Endothelial cell of umbilical vein (primary cell): ENCODE data around the gene MATCAP1. TPM values are rescaled to one million over a fixed set of nuclear protein-coding genes. Genes with fewer than 3 reads are reported as not detected.

Experiments
- BruUV-seq: library from RNA; stranded (reverse); fragments of 400-500 nt; replicated peaks from 2 replicates; lab custom pipeline; 2021; lab: Mats Ljungman, UMichigan
- CTCF ChIA-PET: fragments of 300-600, 350-600 bp; sonication (Branson Sonifier 250); formaldehyde crosslinking; loops from one replicate; lab custom pipeline; 2021; ENCODE audit warnings: antibody characterized with exemption, inconsistent platforms; lab: Charles Lee
- POLR2A ChIA-PET: fragments of 300-600, 350-600 bp; sonication (Branson Sonifier 250); formaldehyde crosslinking; loops from one replicate; lab custom pipeline; 2021; ENCODE audit warnings: antibody characterized with exemption, inconsistent platforms; lab: Charles Lee
- DNase-seq: peaks from one replicate; pipeline ENCODE4 v3.0.0-alpha.2; 2011; ENCODE audit warnings: low read depth, low spot score
- FAIRE-seq: peaks from 2 replicates; lab custom pipeline; 2011; peaks lifted over from hg19 to GRCh38; lab: Jason Lieb, UNC
- H2AFZ ChIP-seq: 2 replicates; pipeline ENCODE4 v1.6.0; 2012; ENCODE audit warnings: low read depth, low read length, control low read depth, inconsistent platforms
- H3K27ac ChIP-seq: 2 replicates; pipeline ENCODE4 v1.5.1; 2011; ENCODE audit warnings: low read depth, mild to moderate bottlenecking, control low read depth, low read length, moderate library complexity; ENCODE audit not compliant: insufficient read depth
- H3K27me3 ChIP-seq, 2 experiments: 2 replicates each; pipeline versions ENCODE4 v1.6.0 to v1.6.1; 2011; ENCODE audit warnings: low read length in 2 of 2, mixed read lengths in 1 of 2; ENCODE audit not compliant: control insufficient read depth in 2 of 2, insufficient read depth in 2 of 2
- H3K36me3 ChIP-seq, 2 experiments: 2 replicates in 1 of 2; 3 replicates in 1 of 2; pipeline ENCODE4 v1.5.1; 2011; ENCODE audit warnings: low read length in 2 of 2, mild to moderate bottlenecking in 1 of 2, moderate library complexity in 1 of 2; ENCODE audit not compliant: control insufficient read depth in 2 of 2, insufficient read depth in 2 of 2; ENCODE audit errors: extremely low read depth in 1 of 2
- H3K4me1 ChIP-seq: 3 replicates; pipeline ENCODE4 v1.5.1; 2011; ENCODE audit warnings: mild to moderate bottlenecking, low read length; ENCODE audit not compliant: control insufficient read depth, insufficient read depth; ENCODE audit errors: extremely low read depth
- H3K4me2 ChIP-seq: 2 replicates; pipeline ENCODE4 v1.6.1; 2011; ENCODE audit warnings: low read length, control low read depth, mixed read lengths; ENCODE audit not compliant: insufficient read depth
- H3K4me3 ChIP-seq, 3 experiments: fragments of 200-600 bp in 1 of 3; sonication (generic), shearing (Covaris generic) in 1 of 3; replicated peaks in 1 of 3; 2 replicates each; pipeline ENCODE4 v1.5.1; 2011 to 2016; ENCODE audit warnings: control low read depth in 3 of 3, low read length in 3 of 3, mild to moderate bottlenecking in 2 of 3, inconsistent platforms in 1 of 3, low read depth in 1 of 3, moderate library complexity in 1 of 3; ENCODE audit not compliant: insufficient read depth in 1 of 3
- H3K79me2 ChIP-seq: 2 replicates; pipeline ENCODE4 v1.6.0; 2012; ENCODE audit warnings: low read length, inconsistent platforms; ENCODE audit not compliant: control insufficient read depth, insufficient read depth
- H3K9ac ChIP-seq: replicated peaks from 2 replicates; pipeline ENCODE3; 2011; ENCODE audit warnings: low read length, control low read depth; ENCODE audit not compliant: insufficient read depth; ENCODE audit errors: extremely low read depth
- H3K9me1 ChIP-seq: replicated peaks from 3 replicates; pipeline ENCODE4 v1.6.0; 2011; ENCODE audit warnings: mild to moderate bottlenecking, low read length; ENCODE audit not compliant: control insufficient read depth, insufficient read depth; ENCODE audit errors: extremely low read depth
- H3K9me3 ChIP-seq: replicated peaks from 2 replicates; pipeline ENCODE4 v1.5.1; 2012; ENCODE audit warnings: low read length, inconsistent platforms; ENCODE audit not compliant: control insufficient read depth, insufficient read depth
- H4K20me1 ChIP-seq: replicated peaks from 2 replicates; pipeline ENCODE3; 2011; ENCODE audit warnings: mild to moderate bottlenecking, low read length; ENCODE audit not compliant: control insufficient read depth, insufficient read depth; ENCODE audit errors: extremely low read depth
- FOS ChIP-seq: IDR thresholded peaks from 2 replicates; pipeline ENCODE4 v1.6.1; 2011; ENCODE audit warnings: mild to moderate bottlenecking, low read length, moderate library complexity, borderline replicate concordance; ENCODE audit not compliant: insufficient read depth
- POLR2A ChIP-seq: IDR thresholded peaks from 2 replicates; pipeline ENCODE4 v1.6.1; 2012; ENCODE audit warnings: low read depth, mild to moderate bottlenecking, control low read depth, low read length
- POLR2AphosphoS5 ChIP-seq: IDR thresholded peaks from 2 replicates; pipeline ENCODE4 v1.6.1; 2012; ENCODE audit warnings: low read depth, mild to moderate bottlenecking, control low read depth, low read length, moderate library complexity; ENCODE audit not compliant: insufficient read depth
- dilution Hi-C: fragments of 300-500 bp; cut with MboI; formaldehyde crosslinking; loops from one replicate; pipeline ENCODE4 v1.15.0; 2019; ENCODE audit warnings: low sequenced_read_pairs; ENCODE audit not compliant: extremely low pct_ligation_motif_present
- intact Hi-C: fragments of 100-400 bp; cut with micrococcal nuclease; formaldehyde crosslinking; loops from one replicate; pipeline ENCODE4 v1.10.0; 2022
- polyA plus RNA-seq, 4 experiments: library from polyadenylated mRNA; depleted of rRNA in 3 of 4; stranded (reverse) in 3 of 4; unstranded in 1 of 4; fragments of >200 nt; gene quantifications; 2 replicates each; pipeline versions ENCODE4 v1.2.1 to v1.2.3, GENCODE V29; 2011 to 2012; ENCODE audit warnings: missing spikeins in 1 of 4
- total RNA-seq: library from RNA; stranded (reverse); gene quantifications from 2 replicates; pipeline ENCODE4 v1.2.3, GENCODE V29; 2021
- TF ChIP-seq, protein P1 (sequence below), 2 donors: IDR thresholded peaks; 1 replicate in 1 of 2; 2 replicates in 1 of 2; pipeline ENCODE4 v1.5.1; 2011; ENCODE audit warnings: low read length in 2 of 2, mild to moderate bottlenecking in 2 of 2, moderate library complexity in 2 of 2, control low read depth in 1 of 2, inconsistent platforms in 1 of 2, low read depth in 1 of 2; ENCODE audit not compliant: insufficient read depth in 1 of 2; ENCODE audit errors: extremely low read depth in 1 of 2

The MATCAP1 gene
- total and polyA plus RNA-seq, 2 donors (not counting 3 experiments of a cell fraction or from before 2014, with no cell fraction given): 44.5 to 53.3 TPM

DNA sequence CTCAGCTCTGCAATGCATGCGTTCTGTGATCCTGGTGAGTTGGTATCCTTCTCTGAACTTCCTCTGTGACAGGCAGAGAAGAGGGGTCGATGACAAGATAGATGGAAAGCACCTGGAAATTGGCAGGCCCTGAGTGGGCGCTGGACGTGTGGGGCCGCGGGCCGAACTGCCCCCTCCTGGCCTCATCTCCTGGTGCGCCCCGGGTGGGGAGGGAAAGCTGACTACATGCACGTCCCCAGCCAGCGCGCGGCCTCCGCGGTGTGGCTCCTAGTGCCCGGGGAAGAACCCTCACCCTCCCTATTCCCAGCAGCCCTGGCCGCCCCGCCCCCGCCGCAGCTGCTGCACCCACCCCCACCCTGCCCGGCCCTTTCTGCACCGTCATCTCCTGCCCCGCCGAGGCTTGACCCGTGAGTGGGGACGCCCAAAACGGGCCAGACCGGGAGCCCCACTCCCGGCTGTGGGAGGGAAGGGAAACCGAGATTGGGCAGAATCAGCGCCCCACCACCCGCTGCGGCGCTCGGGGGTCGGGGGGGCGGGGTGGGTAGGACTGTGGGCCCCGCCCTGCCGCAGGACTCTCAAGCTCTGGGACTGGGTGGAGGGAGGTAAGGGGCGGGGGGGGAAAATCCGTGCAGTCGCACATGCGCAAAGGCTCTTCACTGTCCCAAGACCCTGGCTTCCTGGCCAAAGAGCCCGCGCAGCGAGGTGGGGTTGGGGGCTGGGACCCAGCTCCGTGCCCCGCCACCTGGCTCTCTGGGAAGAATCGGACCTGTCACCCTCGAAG lies 13.4 kb downstream of the MATCAP1 start, which contains the start of gene NOL3:
TSS of gene NOL3 (plus strand) at position 371 of the 781 bp plus-strand sequence.
- H3K9me3 ChIP-seq: no peaks in the 10 kb centered on the region
- dilution Hi-C loops: no loop called here
- no peaks in the 10 kb centered on the region for H3K79me2 ChIP-seq
- ChIA-PET POLR2A (interaction anchor here (0.9 to 1.2 kb wide), 3 partner anchors 9 to 11 kb away, joined by 3 to 6 read pairs (median 3); partner anchors contain the start of genes FBXL8 and TRADD), CTCF (interaction anchor here (1.0 to 4.2 kb wide), 13 partner anchors 8 to 302 kb away, joined by 3 to 29 read pairs (median 7); partner anchors contain the start of genes EXOC3L1, FBXL8, MATCAP1 and TRADD)
- BruUV-seq: no TSS peak
- peaks cover 13 to 19% of the 10 kb centered on the region in 2 experiments for H3K27me3 ChIP-seq
- H3K27ac ChIP-seq: peak within 1 kb of the TSS; percentile 74
- no peaks in the 10 kb centered on the region for H4K20me1 ChIP-seq
- peak; percentile 76 for FAIRE-seq
- intact Hi-C loops: no loop called here
- H3K9me1 ChIP-seq: no peaks in the 10 kb centered on the region
- no peaks in the 10 kb centered on the region for H3K36me3 ChIP-seq
- H3K4me3 ChIP-seq: peak within 1 kb of the TSS; percentile 29 to 50 (median 34)
- peak within 1 kb of the TSS; percentile 72 for H3K9ac ChIP-seq
- peak; percentile 88 for DNase-seq
- H2AFZ ChIP-seq: peak within 1 kb of the TSS; percentile 80
- H3K4me1 ChIP-seq: peaks cover 27% of the 10 kb centered on the region
- peak within 1 kb of the TSS; percentile 77 for H3K4me2 ChIP-seq
- peak; percentile 63 for TF ChIP-seq POLR2A
- TF ChIP-seq POLR2AphosphoS5: peak; percentile 47
- no peak for TF ChIP-seq FOS
- TF ChIP-seq, protein P1, sequence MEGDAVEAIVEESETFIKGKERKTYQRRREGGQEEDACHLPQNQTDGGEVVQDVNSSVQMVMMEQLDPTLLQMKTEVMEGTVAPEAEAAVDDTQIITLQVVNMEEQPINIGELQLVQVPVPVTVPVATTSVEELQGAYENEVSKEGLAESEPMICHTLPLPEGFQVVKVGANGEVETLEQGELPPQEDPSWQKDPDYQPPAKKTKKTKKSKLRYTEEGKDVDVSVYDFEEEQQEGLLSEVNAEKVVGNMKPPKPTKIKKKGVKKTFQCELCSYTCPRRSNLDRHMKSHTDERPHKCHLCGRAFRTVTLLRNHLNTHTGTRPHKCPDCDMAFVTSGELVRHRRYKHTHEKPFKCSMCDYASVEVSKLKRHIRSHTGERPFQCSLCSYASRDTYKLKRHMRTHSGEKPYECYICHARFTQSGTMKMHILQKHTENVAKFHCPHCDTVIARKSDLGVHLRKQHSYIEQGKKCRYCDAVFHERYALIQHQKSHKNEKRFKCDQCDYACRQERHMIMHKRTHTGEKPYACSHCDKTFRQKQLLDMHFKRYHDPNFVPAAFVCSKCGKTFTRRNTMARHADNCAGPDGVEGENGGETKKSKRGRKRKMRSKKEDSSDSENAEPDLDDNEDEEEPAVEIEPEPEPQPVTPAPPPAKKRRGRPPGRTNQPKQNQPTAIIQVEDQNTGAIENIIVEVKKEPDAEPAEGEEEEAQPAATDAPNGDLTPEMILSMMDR (IDR thresholded peaks at IDR 0.05; ENCODE audit: extremely low read depth in 1 of 2, insufficient read depth in 1 of 2, low read depth in 1 of 2, low read length in 2 of 2): peak in 1 of 2 donors; percentile 6
